GM12892 (cell line): Measurements from ENCODE around the gene STK40.

Source experiments
- DNase-seq: peaks from one replicate; pipeline ENCODE4 v3.0.0; 2011; ENCODE audit not compliant: insufficient read length
- FAIRE-seq: peaks from 2 replicates; lab custom pipeline; 2011; peaks lifted over from hg19 to GRCh38; lab: Jason Lieb, UNC
- POLR2A ChIP-seq: IDR thresholded peaks from 2 replicates; pipeline ENCODE4 v1.6.1; 2011; ENCODE audit warnings: low read depth, low read length, control low read depth
- POLR2AphosphoS5 ChIP-seq: IDR thresholded peaks from 2 replicates; pipeline ENCODE4 v1.6.1; 2011; ENCODE audit warnings: low read depth, low read length, control low read depth
- TAF1 ChIP-seq: IDR thresholded peaks from 2 replicates; pipeline ENCODE4 v1.6.1; 2011; ENCODE audit warnings: low read depth, mild to moderate bottlenecking, control low read depth, low read length, borderline replicate concordance

Gene STK40

DNA sequence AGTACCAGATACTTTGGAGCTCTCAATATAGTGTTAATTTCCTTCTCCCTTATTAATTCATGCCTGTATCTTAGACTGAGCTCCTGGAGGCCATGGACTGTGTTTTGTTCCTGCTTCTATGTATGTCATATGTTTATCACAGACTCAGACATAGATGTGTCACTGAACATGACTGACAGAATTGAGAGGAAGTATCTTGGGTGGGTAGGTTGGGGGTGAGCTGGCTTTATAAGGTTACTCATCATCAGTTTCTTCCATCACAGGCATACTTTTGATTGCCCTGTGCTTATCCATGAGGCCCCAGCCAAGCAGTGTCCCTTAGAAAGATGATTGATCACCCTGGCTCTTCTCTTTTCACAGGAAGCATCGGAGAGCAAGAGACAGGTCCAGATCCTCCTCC lies 85.2 kb downstream of the STK40 start:
- TF ChIP-seq POLR2A (no peak), POLR2AphosphoS5 (no peak), TAF1 (no peak)
- FAIRE-seq (no peak), DNase-seq (no peak)

DNA sequence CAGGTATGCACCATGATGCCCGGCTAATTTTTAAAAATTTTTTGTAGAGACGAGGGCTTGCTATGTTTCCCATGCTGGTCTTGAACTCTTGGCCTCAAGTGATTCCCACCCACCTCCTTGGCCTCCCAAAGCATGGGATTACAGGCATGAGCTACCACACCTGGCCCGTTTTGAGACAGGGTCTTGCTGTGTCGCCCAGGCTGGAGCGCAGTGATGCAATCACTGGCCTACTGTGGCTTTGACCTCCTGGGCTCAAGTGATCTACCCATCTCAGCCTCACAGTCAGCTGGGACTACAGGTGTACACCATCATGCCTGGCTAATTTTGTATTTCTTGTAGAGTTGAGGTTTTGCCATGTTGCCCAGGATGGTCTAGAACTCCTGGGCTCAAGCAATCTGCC lies 87.1 kb downstream of the STK40 start:
- TF ChIP-seq TAF1 (no peak), POLR2AphosphoS5 (no peak), POLR2A (no peak)
- FAIRE-seq (no peak), DNase-seq (no peak)

DNA sequence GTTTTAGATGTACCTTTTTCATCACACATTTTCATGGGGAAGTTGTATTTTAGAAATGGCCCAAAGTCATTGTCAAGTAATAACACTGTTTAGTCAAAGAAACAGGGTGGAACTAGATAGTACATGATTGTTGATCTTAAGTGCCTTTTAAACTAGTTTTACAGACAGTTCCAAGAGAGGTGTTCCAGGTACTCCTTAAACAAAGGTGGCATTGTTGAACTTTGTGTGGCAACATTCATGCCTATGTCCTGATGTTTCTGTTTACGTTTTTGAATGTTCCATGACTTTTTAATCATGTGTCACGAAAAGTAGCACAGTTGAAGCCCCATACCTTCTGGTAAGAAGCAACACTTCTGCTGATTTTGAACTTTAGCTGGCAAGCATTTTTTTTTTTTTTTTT lies 88.7 kb downstream of the STK40 start:
- FAIRE-seq: no peak
- no peak for TF ChIP-seq TAF1
- no peak for TF ChIP-seq POLR2A
- no peak for TF ChIP-seq POLR2AphosphoS5
- DNase-seq: no peak

DNA sequence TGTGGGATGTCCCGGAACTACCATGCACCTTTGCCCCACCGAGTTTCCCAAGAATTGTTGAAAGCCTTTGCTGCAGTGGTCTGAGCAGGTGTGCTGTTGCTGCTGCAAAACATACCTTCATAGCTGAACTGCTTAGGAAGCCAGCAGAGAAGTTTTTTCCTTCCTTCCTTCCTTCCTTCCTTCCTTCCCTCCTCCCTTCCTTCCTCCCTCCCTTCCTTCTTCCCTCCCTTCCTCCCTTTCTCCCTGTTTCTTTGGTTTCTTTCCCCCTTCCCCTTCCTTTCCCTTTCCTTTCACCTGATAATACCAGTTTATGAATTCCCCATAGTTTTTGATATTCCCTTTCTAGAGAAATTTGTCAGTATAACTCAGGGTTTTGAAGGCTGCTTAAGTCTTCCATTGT lies 90.3 kb downstream of the STK40 start:
- DNase-seq (no peak), FAIRE-seq (no peak)
- TF ChIP-seq POLR2A: no peak
- TF ChIP-seq TAF1: no peak
- no peak for TF ChIP-seq POLR2AphosphoS5
